22Rv1 (cell line): Measurements from ENCODE around the gene SBF2.

Experiments
- CTCF ChIP-seq: fragments of 450-650 bp; IDR thresholded peaks from 2 replicates; pipeline ENCODE4 v1.5.1; 2017; ENCODE audit warnings: mild to moderate bottlenecking
- ZFX ChIP-seq: fragments of 450-650 bp; IDR thresholded peaks from 2 replicates; pipeline ENCODE4 v1.6.1; 2017; ENCODE audit warnings: antibody characterized with exemption, borderline replicate concordance

GRCh38 chr11:10274726-10275125 lies 19.3 kb downstream of the SBF2 start:
- no peak for TF ChIP-seq CTCF
- TF ChIP-seq ZFX = no peak
